NCI-H2196 (cell line): ENCODE results near the gene TM4SF1.
"Not testable (repeated sequence)": the region's sequence is repeated elsewhere in the genome, so short reads cannot be mapped to it uniquely, and the experiment has no call there.

Experiments
- DNase-seq: peaks from one replicate; lab custom pipeline; 2025; ENCODE audit not compliant: unreplicated experiment; lab: John Stamatoyannopoulos, UW

The TM4SF1 gene

DNA sequence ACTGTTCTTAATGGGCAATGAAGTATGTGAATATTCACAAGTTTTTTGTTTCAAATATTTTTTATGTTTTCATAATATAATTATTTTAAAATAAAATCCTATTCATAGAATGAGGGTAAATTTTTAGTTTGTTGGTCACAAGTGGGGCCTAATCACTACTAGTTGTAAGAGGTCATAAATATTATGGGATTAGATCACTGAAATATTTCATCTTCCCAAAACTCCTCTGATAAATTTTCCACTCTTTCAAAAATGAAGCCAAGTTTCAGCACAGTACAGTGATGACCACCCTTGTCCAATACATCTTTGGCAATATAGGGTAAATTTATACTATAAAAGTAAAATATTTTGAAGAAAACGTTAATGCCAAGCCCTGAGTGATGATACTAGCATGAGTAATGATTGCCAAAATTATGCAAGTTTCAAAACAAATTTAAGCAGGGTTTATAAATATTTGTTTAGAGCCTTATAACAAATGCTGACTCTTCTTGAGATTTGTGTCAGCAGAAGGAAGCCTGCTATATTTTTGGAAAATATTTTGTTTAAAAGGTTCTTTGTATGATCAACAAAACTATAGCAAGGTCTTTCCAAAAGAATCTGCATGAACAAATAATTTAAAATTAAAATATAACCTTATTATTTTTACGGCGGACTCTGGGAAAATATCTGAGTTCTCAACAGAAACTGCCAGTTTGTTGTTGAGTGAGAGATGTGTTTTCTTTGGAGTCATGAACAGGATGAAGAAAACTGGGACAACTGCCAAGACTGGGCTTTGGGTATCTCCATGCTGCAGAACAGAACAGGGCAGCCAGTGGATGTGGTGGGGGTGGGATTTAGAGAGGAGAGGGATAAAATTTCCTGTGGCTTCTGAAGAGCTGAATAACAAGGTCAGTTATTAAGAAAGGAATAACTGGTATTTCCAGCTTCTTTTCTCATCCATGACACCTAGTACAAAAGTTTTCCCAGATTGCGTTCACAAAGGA, 17.9 kb upstream of the TM4SF1 start:
- peak; percentile 97 for DNase-seq

DNA sequence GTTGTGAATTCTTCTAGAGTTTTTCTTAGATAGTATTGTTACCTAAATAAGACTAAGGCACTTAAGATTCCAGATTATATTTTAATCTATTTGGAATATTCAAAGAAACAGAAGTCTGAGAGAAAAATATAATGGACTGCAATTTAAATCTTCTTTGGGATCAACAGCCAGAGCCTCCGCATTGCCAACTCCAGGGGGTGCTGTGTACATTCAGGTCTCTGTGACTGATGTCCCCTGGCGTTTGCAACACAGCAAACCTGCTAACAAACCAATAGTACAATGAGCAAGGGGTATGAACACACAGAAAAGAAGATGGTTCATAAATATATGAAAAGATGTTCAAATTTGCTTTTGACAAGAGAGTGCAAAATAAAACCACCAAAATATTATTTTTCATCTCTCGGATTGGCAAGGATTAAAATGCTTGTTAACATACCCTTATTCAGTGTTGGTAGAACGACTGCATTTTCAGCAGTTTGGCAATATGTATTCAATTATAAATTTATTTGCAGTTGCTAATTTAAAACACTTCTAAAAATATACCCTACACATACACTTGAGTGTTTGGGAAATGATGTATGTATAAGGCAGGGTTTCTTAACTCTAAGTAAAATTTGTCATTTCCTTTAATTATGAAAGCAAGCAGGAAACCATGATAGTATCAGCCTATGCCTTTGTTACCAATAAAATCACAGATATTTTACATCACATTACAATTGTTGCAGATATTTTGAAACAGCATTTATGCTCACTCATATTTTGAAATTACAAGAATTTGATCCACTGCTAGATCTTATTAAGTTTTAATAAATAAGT, 16.1 kb upstream of the TM4SF1 start:
- peak; percentile 82 for DNase-seq

DNA sequence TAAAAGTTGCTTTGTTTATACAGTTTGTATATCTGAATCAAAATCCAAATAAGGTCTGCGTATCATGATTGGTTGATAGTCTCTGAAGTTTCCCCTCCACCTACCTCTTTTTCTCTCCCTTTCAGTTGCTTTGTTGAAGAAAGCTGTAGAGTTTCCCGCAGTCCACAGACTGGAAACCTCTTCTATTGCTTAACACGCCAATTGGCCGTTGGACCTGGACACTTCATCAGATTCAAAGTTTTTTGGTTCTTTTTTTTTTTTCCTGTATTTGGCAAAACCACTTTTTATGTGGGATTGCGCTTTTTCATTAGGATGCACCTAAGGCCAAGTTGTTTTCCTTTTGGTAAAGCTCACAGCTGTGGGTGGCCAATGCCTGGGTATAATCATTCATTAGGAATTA, 14.5 kb upstream of the TM4SF1 start:
- DNase-seq: no peak

DNA sequence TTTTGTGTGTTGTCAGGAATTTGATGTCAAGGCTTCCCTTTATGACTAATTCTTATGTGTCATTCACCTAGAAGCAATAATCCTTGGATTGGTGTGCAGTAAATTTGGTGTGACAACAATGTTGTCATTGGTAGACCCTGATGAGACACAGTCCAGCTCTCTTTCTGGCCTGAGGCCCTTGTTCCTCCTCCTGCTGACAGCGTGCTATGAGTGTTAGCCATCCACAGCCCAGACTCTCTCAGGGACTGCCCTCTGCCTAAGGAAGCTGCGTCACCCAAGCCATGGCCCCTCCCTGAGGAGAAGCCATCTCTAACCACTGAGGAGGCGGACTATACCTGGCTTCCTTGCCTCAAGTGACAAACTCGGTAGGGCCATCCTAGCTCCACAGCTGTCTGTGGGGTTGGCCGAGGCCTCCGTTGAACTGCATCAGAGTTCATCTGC, 13.3 kb upstream of the TM4SF1 start:
- no peak for DNase-seq

DNA sequence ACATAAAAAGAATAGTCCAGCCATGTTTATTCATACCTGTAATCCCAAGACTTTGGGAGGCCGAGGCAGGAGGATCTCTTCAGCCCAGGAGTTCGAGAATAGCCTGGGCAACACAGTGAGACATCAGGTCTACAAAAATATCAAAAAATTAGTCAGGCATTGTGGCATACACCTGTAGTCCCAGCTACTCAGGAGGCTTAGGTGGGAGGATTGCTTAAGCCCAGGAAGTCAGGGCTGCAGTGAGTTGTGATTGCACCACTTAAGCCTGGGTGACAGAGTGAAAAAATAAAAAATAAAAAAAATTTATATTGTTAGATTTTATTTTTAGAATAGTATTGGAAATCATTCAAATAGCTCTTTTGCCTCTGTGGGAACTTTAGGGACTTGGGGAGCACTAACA, 12.8 kb upstream of the TM4SF1 start:
- no peak for DNase-seq

DNA sequence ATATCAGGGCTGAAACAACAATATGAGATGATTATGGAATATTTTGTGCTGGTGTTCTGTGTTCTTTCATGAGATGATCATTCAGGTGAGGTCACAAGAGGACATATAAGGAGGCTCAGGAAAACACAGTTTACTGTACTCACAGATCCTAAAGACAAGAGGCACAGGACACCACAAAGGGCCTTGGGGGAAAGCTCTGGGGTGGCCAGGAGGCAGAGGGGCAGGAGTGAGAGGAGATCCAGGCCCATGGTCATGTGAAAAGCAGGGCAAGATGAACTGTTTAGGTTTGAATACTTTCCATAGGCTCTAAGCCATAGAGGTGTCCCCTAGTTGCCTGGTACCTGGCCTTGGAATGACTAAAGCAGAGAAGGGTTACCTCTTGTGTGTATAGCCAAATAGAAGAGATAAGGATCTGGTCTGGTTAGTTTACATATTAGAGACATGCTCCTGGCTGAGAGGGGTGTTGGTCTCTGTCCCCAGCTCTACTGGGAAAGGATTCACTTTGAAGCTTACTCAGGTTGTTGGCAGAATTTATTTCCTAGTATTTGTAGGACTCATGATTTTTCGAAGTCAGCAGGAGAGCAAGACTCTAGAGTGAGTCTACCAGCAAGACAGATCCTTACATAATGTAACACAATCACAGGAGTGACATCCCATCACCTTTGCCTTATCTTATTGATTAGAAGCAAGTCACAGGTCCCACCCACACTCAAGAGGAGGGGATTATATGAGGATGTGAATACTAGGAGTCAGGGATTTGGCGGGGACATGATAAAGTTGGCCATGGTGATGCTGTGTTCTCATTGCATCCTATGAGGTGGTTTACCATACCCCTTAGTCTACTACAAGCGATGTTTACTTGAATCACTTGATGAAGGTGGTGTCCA, 11.3 kb upstream of the TM4SF1 start:
- DNase-seq: peak; percentile 20

DNA sequence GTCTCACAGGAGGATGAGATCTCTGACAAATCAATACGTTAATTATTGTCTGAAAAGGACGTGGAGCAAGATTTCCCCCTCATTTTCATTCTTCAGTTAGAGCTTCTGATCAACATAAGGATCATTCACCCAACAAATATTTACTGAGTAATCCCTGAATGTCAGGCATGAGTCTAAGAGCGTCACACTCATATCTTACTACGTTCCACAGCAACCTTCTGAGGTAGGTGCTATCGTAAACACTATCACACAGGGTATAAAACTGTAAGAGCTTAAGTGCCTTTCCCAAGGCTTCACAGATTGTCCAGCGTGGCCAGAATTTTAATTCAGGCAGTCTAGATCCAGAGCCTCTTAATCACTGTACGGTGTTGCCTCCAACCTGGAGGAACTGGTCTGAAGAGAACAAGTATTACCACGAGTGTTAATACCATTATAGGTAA, 10.6 kb upstream of the TM4SF1 start:
- DNase-seq: no peak

DNA sequence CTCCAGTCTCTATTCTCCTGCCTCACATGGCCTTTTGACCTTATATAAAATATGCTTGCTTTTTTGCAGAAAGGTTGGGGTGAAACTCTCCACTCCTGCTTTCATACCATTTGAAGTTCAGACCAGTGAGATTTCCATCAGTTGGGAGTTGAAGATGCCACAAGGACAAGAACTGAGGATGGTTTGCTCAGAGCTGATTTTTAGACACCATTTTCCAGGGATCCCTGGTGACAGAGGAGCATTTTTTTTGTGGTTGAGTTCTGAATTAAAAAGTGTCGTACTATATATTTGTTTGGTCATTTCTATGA, 8.8 kb upstream of the TM4SF1 start:
- no peak for DNase-seq

DNA sequence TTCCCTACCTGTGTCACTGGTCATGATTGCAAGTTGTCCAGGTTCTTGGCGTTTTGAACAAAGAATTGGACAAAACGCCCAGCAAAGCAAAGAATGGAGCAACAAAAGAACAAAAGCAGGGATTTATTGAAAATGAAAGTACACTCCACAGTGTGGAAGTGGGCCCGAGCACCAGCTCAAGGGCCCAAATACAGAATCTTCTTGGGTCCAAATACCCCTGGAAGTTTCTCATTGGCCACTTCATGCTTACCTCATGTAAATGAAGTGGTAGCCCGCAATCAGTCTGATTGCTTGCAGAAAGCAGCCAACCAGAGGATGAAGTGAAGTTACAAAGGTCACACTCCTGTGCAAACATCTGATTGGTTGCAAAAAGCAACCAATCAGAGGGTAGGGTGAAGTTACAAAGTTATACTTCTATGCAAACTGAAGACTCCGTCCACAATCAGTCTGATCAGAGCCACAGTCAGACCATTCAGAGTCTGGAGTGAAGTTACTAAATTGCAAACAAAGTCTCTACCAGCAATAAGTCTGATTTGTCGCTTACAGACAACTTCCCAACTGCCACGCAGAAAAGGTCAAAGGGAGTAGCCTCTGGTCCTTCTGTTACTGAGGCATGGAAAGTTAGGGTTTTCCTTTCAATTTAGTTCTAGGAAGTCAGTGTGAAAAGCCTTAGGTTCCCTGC, 8.3 kb upstream of the TM4SF1 start:
- no peak for DNase-seq

DNA sequence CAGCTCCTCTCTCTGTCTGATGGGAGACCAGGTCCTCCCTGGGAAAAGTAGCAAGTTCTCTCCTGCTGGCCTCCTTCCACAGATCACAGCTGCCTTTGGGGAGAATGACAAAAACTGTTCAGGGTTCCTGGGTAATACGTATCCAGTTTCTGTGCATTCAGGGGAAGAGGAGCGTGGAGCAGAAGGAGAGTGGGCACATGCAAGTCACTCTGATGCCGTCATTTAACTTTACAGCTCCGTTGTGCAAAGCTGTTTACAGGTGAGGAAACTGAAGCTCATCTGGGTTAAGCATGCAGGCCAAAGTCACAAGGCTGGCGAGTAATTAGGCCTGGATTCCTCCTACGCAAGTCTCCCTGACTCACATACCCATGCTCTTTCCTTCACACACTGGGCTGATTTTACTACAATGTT, 7.5 kb upstream of the TM4SF1 start:
- DNase-seq: no peak

DNA sequence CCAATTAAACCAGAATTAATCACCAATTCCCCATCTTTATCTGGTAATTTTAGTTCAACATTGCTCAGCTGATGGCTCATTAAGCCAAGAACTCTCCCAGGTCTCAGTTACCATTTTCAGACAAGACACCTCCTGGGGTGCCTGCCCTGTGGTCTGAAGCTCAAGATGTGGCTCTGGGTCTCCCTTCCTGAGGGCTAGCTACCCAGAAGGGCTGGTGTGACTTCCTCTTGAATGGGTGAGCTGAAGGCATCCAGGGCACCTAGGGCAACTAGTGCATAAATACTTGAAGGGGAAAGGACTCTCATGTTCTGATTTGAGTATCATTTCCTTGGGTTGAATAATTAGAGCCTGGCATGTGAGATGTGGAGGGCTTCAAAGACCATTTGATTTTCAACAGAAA, 6.7 kb upstream of the TM4SF1 start:
- no peak for DNase-seq

DNA sequence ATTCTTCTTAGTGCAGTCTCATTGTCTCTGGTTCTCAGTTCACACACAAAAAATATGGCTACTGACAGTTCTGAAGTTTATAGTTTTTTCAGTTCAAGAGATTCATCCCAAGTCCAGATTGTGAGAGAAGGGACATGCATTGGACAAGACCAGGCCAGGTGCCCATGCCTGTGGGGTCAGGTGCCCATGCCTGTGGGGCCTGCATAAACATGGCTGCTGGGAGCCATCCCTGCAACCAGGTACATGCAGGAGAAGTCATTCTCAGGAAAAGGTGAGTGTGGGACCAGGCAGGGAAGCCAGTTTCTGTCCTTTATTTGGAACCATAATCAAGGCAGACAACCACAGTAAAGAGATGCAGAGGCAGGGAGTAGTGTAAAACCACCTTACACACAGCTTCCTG, 6.3 kb upstream of the TM4SF1 start:
- no peak for DNase-seq

DNA sequence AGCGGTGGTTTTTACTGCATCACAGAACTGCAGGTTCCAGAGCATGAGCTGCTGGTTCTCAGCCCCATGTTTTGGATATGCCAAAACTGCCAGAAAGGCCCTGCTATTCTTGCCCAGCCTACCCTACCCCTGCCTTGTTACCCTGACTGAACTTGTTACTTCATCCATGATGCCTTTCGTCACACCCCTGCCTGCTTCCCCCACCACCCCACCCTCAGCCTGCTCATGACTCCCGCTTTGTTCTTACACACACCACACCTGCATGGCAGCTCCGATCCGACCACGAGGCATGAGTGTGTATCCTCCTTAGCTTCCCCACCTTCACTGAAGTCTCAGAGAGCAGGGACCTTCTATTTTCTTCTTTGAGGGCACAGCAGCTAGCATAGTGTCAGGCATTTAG, 5.1 kb upstream of the TM4SF1 start:
- no peak for DNase-seq

DNA sequence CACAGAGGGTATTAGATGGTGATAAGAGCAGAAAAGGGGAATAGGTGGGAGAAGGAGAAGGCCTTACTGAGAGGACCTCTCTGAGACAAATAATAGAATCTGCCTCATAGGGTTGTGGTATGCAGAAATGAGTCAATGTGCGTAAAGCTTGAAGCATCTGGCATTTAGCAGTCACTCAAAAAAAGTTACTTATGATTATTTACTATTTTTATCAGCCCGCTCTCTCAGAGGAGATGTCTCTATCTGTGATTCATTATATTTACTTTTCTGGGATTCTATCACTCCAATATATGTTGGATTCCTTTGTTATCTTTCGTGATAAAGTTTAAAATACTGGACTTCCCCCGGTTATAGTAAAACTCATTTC, 4.6 kb upstream of the TM4SF1 start:
- no peak for DNase-seq

DNA sequence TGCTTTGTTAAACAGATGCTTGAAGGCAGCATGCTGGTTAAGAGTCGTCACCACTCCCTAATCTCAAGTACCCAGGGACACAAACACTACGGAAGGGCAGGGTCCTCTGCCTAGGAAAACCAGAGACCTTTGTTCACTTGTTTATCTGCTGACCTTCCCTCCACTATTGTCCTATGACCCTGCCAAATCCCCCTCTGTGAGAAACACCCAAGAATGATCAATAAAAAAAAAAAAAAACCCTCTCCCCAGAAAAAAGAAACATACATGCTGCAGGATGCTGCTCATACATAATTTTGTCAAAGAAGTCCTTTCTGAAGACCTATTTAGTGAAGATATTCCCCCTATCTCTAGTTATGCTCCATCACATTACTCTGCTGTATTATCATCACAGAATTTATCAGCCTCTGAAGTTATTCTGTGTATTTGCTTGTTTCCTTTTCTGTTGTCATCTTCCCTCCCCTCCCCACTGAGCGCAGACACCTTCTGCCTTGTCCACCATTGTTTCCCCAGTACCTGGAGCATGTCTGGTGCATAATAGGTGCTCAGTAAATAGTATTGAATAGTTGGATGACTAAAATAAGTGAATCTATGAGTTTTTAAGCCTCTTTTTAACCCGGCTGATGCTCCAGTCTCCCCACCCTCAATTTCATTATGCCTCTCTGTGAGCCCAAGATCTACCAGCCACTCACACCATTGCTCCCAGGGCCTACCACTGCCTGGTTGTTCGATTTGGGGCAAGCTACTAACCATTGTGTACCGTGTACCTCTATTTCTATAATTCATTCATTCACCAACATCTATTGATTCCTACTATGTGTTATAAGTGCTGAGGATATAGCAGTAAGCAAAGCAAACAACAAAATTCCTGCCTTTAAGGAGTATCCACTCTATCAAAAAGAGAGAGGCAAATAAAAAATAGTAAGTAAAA, 4.0 kb upstream of the TM4SF1 start:
- no peak for DNase-seq

DNA sequence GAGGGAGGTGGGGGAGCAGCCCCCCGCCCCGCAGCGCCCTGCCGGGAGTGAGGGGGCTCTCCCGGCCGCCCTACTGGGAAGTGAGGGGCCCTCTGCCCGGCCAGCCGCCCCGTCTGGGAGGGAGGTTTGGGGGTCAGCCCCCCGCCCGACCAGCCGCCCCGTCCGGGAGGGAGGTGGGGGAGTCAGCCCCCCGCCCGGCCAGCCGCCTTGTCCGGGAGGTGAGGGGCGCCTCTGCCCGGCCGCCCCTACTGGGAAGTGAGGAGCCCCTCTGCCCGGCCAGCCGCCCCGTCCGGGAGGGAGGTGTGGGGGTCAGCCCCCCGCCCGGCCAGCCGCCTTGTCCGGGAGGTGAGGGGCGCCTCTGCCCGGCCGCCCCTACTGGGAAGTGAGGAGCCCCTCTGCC, 2.8 kb upstream of the TM4SF1 start:
- not testable (repeated sequence) for DNase-seq

DNA sequence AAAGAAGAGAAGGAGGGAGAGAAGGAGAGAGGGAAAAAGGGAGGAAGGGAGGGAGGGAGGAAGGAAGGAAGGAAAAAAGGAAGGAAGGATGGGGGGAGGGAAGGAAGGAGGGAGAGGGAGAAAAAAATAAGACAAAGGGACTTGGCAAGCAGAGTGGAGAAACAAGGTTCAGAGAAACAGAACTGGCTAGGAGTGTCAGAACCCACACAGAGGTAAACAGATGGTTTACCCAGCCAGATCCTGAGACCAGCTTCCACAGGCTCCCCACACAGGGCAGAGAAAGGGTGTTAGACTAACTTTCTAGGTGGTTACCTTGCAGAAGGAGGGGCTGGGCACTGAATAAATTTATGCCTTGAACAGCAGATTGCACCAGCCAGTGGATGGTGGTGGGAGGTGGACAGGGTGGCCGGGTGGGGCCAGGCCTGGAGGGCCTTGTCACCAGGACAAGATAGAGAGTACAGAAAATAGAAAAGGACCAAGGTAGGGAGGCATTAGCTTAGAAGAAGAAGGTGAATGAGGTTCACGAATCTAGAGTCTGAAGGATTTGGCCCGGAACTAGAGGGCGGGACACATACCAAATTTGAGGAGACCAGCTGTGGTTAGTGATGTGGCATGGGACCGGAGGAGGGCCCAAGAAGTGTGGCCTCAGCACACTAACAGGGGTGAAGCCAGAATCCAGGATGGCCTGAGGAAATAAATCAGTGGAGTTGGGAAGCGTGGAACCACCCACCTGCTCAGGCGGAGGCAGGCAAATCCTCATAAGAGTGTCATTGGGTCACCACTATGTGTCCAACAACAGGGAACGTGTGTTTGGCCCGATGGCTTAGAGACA, 1.2 kb upstream of the TM4SF1 start:
- no peak for DNase-seq

DNA sequence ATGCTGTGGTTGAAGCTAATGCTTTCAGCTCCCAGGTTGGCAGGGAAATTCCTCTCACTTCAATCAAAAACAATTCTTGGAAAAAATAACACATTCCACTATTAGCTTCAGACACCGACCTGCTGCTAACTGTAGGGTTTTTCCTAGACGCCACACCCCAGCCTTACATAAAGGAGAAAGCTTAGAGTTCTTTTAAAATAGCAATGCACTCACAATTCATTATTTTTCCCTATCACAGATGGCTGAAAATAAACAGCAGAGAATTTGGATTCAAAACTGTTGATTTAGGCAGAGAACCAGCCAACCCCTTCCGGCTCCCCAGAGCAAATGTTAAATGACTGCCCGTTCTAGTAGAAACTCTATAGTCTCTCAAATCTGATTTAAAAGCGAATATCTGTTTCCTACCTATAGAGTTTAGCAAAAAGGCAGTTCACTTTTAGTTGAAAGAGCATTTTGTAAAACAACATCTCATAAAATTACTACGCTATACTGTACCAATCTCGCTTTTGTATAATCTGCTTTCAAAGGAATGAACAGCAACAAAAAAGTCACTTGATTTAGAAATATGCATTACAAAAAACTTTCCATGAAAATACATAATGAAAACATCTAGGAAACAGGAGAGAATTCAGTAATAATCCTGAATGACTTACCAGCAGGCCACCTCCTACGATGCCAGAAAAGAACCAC, 586 bp downstream of the TM4SF1 start:
- DNase-seq: peak; percentile 31
